ENCODE measurements around the gene FOXP2.

The FOXP2 gene

DNA sequence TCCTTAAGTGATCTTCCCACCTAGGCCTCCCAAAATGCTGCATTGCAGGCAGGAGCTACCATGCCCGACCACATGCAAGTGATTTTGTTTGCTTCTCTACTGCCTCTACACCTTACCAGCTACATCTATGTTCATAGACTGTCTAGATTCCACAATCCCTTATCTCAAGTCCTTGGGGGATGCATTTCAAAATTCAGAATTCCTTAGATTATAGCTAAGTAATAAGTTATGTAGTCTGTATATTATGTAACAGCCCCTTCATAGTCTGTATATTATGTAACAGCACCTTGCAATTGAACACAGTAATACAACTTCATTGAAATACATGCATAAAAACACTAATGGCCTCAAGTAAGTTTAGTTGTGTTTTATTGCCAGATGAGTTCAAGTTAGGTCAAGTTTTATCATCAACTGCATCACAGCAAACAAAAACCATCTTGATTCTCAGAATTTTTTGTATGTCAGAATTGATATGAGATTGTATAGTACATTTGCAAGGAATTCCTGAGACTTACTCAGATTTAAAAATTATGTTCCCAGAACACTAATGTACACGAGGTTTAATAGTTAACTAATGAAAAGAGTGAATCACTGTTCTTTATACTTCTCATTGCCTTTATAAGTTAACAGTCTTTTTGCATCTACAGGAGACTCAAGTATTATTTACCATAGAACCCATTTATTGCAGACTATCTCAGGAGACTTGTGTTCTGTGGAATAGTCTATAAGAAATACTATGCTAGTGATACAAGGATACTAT, 11.6 kb upstream of the FOXP2 start:
- Histone ChIP-seq H3K36me3 (ENCODE audit: control insufficient read depth, insufficient read depth, low read length) (no peaks in the 10 kb centered on the region), H3K27ac (ENCODE audit: insufficient read depth, low read depth, low read length, poor library complexity, severe bottlenecking) (no peak overlapping the region), H3K27me3 (ENCODE audit: control insufficient read depth, insufficient read depth, low read length, poor library complexity, severe bottlenecking) (no peaks in the 10 kb centered on the region), H3K4me1 (ENCODE audit: control insufficient read depth, insufficient read depth, low read length) (no peaks in the 10 kb centered on the region), H3K9me3 (ENCODE audit: control insufficient read depth, low read length) (no peaks in the 10 kb centered on the region), H3K4me3 (ENCODE audit: insufficient read depth, low read depth, low read length) (no peak overlapping the region)
- 93% methylated on average over 1 of the region's 2 CpGs for WGBS, 2 experiments

DNA sequence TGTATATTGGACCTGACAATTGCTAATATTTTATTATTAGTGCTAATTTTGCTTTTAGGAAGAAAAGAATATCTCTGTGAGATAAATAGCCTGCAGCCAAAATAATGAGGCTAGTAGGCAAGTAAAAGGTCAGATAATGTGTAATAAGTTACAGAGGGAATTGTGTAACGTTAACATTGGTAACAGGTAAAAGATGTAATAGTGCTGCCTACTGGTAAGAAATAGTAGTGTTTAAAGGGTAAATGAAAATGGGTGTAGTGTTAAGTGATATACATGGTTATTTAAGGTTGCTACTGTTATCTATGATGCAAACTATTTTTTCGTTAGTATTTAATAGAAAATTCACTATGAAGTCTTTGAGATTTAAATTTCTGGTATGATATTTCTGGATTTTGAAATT, 9.2 kb upstream of the FOXP2 start:
- Histone ChIP-seq H3K9me3 (ENCODE audit: control insufficient read depth, low read length) (no peaks in the 10 kb centered on the region), H3K4me1 (ENCODE audit: control insufficient read depth, insufficient read depth, low read length) (no peaks in the 10 kb centered on the region), H3K27ac (ENCODE audit: insufficient read depth, low read depth, low read length, poor library complexity, severe bottlenecking) (no peak overlapping the region), H3K4me3 (ENCODE audit: insufficient read depth, low read depth, low read length) (no peak overlapping the region), H3K36me3 (ENCODE audit: control insufficient read depth, insufficient read depth, low read length) (no peaks in the 10 kb centered on the region), H3K27me3 (ENCODE audit: control insufficient read depth, insufficient read depth, low read length, poor library complexity, severe bottlenecking) (no peaks in the 10 kb centered on the region)
- 23 to 34% methylated on average over 1 to 2 of the region's 2 CpGs for WGBS, 2 experiments

DNA sequence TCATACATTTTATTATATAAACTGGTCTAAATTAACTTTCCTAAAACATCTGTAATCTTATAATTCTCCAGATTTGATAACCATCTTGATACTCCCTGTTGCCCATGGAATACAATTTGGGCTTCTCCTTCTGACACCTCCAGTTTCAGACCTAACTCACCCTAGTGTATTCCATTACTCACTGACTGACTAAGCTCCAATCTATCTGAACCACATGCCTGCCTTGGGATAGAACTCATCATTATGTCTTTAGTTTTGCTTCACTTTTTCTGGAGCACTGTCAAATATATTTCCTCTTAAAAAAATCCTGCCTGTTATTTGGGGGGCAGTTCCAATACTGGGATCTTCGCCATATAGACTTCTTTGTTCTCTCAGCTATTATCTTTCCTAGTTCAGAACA, 4.9 kb upstream of the FOXP2 start:
- Histone ChIP-seq H3K36me3 (ENCODE audit: control insufficient read depth, insufficient read depth, low read length) (no peaks in the 10 kb centered on the region), H3K4me1 (ENCODE audit: control insufficient read depth, insufficient read depth, low read length) (peaks cover 8% of the 10 kb centered on the region), H3K27ac (ENCODE audit: insufficient read depth, low read depth, low read length, poor library complexity, severe bottlenecking) (no peak overlapping the region), H3K4me3 (ENCODE audit: insufficient read depth, low read depth, low read length) (no peak overlapping the region), H3K9me3 (ENCODE audit: control insufficient read depth, low read length) (no peaks in the 10 kb centered on the region), H3K27me3 (ENCODE audit: control insufficient read depth, insufficient read depth, low read length, poor library complexity, severe bottlenecking) (no peaks in the 10 kb centered on the region)
- 96 to 100% methylated on average over 1 of the region's 1 CpG for WGBS, 2 experiments

DNA sequence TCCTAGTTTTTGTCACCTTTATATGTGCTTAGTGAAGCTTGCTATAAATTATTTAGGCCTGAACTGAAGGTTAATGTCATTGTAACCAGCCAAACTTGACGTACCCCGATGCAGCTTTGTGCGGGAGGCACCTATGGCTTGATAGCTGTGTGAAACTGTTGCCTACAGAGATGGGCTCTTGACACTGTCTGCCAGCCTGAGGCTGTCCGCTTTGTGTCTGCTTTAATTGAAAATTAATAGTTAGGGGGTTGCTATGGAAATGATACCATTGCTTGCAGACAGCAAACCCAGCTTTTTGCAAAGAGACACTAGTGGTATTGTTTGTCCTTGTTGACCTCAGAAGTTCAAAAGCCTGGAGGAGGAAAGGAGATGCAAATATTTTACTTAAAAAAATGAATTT, 2.1 kb upstream of the FOXP2 start:
- Histone ChIP-seq H3K4me3 (ENCODE audit: insufficient read depth, low read depth, low read length) (no peak overlapping the region), H3K9me3 (ENCODE audit: control insufficient read depth, low read length) (no peaks in the 10 kb centered on the region), H3K27ac (ENCODE audit: insufficient read depth, low read depth, low read length, poor library complexity, severe bottlenecking) (no peak overlapping the region), H3K4me1 (ENCODE audit: control insufficient read depth, insufficient read depth, low read length) (peaks cover 8% of the 10 kb centered on the region), H3K36me3 (ENCODE audit: control insufficient read depth, insufficient read depth, low read length) (no peaks in the 10 kb centered on the region), H3K27me3 (ENCODE audit: control insufficient read depth, insufficient read depth, low read length, poor library complexity, severe bottlenecking) (no peaks in the 10 kb centered on the region)
- 82 to 96% methylated on average over 4 of the region's 4 CpGs for WGBS, 2 experiments

DNA sequence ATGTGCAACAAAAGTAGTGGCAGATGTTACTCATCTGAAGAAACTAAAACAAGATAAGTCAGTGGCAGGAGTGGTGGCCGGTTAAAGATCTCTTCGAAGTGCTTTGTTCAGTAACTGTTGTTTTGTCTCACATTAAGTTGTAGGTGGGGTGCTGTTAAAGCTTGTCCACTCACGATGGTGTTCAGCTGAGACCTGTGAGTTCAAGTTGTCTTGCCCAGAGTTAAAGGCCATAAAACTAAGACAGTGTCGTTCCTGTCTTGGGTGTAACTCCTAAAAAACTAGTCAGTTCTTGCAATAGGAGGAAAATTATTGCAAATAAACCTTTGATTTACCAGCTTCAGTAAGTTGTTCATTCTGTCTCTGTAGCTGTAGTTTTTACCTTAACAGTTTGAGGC, 857 bp upstream of the FOXP2 start:
- peaks cover 8% of the 10 kb centered on the region for H3K4me1 ChIP-seq (ENCODE audit: control insufficient read depth, insufficient read depth, low read length)
- WGBS, 2 experiments, result 65 to 74% methylated on average over 4 of the region's 4 CpGs
- H3K4me3 ChIP-seq (ENCODE audit: insufficient read depth, low read depth, low read length), result no peak overlapping the region
- peak overlapping the region; percentile 46 for H3K27ac ChIP-seq (ENCODE audit: insufficient read depth, low read depth, low read length, poor library complexity, severe bottlenecking)
- no peaks in the 10 kb centered on the region for H3K9me3 ChIP-seq (ENCODE audit: control insufficient read depth, low read length)
- no peaks in the 10 kb centered on the region for H3K36me3 ChIP-seq (ENCODE audit: control insufficient read depth, insufficient read depth, low read length)
- no peaks in the 10 kb centered on the region for H3K27me3 ChIP-seq (ENCODE audit: control insufficient read depth, insufficient read depth, low read length, poor library complexity, severe bottlenecking)

DNA sequence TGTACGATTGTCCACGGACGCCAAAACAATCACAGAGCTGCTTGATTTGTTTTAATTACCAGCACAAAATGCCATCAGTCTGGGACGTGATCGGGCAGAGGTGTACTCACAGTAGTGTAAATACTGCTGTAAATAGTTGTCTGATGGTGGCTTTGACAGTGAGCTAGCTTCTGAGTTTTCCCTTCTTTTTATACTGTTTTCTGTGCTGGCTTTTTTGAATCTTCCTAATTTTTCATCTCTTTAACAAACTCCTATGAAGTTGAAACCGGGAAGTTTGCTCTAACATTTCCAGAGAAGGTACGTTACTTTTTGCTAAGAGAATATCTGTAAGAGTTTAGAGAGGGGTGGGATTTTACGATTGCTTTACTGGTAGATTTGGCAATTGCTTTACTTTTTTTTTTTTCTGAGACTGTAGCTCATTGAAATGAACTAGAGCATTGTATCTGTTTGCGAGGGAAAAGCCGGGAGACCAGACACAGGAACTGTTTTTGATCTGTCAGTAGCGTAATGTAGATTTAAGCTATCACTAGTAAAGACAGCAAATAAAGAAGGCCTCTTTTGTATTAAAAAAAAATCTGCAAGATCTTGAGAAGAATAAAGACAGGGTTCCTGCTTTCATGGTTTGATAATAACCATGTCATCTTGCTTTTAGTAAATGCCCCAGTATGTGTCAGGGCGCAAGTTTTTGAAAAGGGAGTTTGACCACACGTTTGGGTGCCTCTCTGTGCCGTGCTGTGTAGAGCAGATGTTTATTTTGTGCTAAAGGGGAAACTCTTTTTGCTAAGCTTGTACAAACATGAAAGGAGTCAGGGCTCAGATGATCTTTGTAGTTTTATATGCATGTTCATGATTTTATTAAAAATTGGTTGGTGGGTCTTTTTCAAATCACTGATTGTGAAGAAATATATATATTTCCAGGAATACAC, 712 bp downstream of the FOXP2 start:
- WGBS, 2 experiments, result 70 to 72% methylated on average over 14 of the region's 14 CpGs
- Histone ChIP-seq H3K4me3 (ENCODE audit: insufficient read depth, low read depth, low read length) (no peak overlapping the region), H3K27ac (ENCODE audit: insufficient read depth, low read depth, low read length, poor library complexity, severe bottlenecking) (no peak overlapping the region)

DNA sequence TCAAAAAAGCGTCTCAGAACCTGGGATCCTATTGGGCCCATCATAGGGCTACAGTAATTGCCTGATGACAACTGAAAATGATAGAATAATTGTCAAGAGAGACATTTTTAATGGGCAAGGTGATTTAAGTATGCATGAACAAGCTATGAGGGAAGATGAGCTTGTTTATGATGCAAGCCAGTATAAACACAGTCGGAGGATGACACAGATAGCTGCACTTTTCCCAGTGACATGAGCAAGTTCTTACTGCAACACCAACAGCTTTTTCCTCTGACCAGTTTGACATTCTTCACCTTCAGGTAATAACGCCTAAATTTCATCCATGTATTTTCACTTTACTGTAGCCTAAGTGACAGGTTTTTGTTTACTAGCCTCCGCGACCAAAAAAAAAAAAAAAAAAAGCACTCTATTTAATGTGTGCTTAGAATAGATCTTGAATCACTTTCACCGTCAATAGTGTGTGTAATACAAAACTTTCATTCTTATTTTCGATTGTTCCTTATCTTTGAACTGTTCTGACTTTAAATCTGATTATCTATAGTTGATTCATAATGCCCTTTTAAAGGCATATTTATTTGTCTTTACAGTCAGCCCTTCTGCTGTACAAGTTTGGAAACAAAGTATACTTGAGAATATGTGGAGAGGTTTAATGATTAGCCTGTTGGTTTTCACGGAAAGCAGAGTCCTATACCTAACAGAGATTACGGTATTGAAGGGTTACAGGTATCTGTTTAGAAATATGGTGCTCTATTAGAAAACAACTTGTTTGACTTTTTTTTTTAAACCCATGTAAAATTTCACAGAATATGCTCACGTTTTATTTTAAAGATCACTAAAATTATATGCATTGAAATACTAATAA, 1.7 kb downstream of the FOXP2 start:
- Histone ChIP-seq H3K27me3 (ENCODE audit: control insufficient read depth, insufficient read depth, low read length, poor library complexity, severe bottlenecking) (no peaks in the 10 kb centered on the region), H3K4me3 (ENCODE audit: insufficient read depth, low read depth, low read length) (no peak overlapping the region), H3K4me1 (ENCODE audit: control insufficient read depth, insufficient read depth, low read length) (peaks cover 8% of the 10 kb centered on the region), H3K27ac (ENCODE audit: insufficient read depth, low read depth, low read length, poor library complexity, severe bottlenecking) (no peak overlapping the region), H3K36me3 (ENCODE audit: control insufficient read depth, insufficient read depth, low read length) (no peaks in the 10 kb centered on the region), H3K9me3 (ENCODE audit: control insufficient read depth, low read length) (no peaks in the 10 kb centered on the region)
- 89 to 95% methylated on average over 5 to 7 of the region's 10 CpGs for whole genome bisulfite sequencing, 2 experiments

More for the DNA sequence above, 712 bp downstream of the FOXP2 start:
- H3K27me3 ChIP-seq (ENCODE audit: control insufficient read depth, insufficient read depth, low read length, poor library complexity, severe bottlenecking), result no peaks in the 10 kb centered on the region
- H3K36me3 ChIP-seq (ENCODE audit: control insufficient read depth, insufficient read depth, low read length), result no peaks in the 10 kb centered on the region
- no peaks in the 10 kb centered on the region for H3K9me3 ChIP-seq (ENCODE audit: control insufficient read depth, low read length)
- H3K4me1 ChIP-seq (ENCODE audit: control insufficient read depth, insufficient read depth, low read length), result peaks cover 8% of the 10 kb centered on the region

DNA sequence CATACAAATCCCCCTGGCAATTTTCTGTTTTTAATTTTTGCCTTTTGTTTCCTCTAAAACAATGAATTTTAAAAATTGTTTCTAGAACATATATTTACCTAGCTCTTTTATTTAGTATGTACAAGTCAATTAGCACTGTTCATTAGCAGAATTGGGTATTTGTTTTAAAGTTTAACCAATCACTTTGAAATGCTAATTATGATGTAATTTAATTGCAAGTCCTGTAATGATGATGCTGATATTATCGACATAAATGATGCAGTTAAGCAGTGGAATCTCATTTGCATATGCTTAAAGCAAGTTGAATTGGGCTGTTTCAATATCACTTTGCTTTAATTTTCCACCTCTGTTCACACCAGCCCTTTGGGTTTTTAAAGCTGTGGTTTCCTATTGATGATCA, 2.7 kb downstream of the FOXP2 start:
- peaks cover 8% of the 10 kb centered on the region for H3K4me1 ChIP-seq (ENCODE audit: control insufficient read depth, insufficient read depth, low read length)
- H3K4me3 ChIP-seq (ENCODE audit: insufficient read depth, low read depth, low read length), result no peak overlapping the region
- no peak overlapping the region for H3K27ac ChIP-seq (ENCODE audit: insufficient read depth, low read depth, low read length, poor library complexity, severe bottlenecking)
- H3K9me3 ChIP-seq (ENCODE audit: control insufficient read depth, low read length), result no peaks in the 10 kb centered on the region
- no peaks in the 10 kb centered on the region for H3K27me3 ChIP-seq (ENCODE audit: control insufficient read depth, insufficient read depth, low read length, poor library complexity, severe bottlenecking)
- WGBS, 2 experiments, result 79 to 83% methylated on average over 1 of the region's 1 CpG
- no peaks in the 10 kb centered on the region for H3K36me3 ChIP-seq (ENCODE audit: control insufficient read depth, insufficient read depth, low read length)

DNA sequence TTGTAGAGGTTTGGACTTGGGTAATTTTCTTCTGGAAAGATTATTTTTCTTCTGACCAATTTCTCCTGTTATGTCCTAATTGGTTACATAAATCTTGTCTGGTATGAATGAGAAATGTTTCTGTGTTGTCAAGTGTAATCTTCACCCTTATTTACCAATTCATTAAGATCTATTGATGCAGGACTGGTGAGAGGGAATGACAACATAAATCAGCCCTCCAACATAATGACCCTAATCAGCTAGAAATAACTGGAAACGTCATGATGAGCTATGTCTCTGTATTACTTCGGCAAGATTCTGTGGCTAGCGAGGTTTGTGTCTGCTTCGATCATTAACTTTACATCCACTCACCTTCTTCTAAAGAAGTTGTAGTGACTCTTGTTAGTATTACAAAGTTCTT, 3.5 kb downstream of the FOXP2 start:
- no peak overlapping the region for H3K27ac ChIP-seq (ENCODE audit: insufficient read depth, low read depth, low read length, poor library complexity, severe bottlenecking)
- no peaks in the 10 kb centered on the region for H3K36me3 ChIP-seq (ENCODE audit: control insufficient read depth, insufficient read depth, low read length)
- no peaks in the 10 kb centered on the region for H3K9me3 ChIP-seq (ENCODE audit: control insufficient read depth, low read length)
- H3K4me1 ChIP-seq (ENCODE audit: control insufficient read depth, insufficient read depth, low read length), result peaks cover 8% of the 10 kb centered on the region
- no peaks in the 10 kb centered on the region for H3K27me3 ChIP-seq (ENCODE audit: control insufficient read depth, insufficient read depth, low read length, poor library complexity, severe bottlenecking)
- 91 to 95% methylated on average over 3 of the region's 4 CpGs for WGBS, 2 experiments
- H3K4me3 ChIP-seq (ENCODE audit: insufficient read depth, low read depth, low read length), result no peak overlapping the region

Data from ectodermal cell (in vitro differentiated cells).